Esophagus squamous epithelium (tissue), 4 donors: Measurements from ENCODE around the gene PTK7.

Experiments used
- POLR2A ChIP-seq, 4 donors: fragments of 450-650 bp; IDR thresholded peaks; one replicate each; pipeline ENCODE4 v1.6.1; 2017; ENCODE audit warnings: antibody characterized with exemption in 4 of 4, mild to moderate bottlenecking in 4 of 4, moderate library complexity in 3 of 4
- TF ChIP-seq, protein P1 (sequence below), 6 experiments: fragments of 450-650 bp in 4 of 6; fragments of 200-600 bp in 2 of 6; sonication (generic) in 2 of 6; IDR thresholded peaks; one replicate each; pipeline ENCODE4 v1.5.1; 2016 to 2019; ENCODE audit warnings: antibody characterized with exemption in 6 of 6, mild to moderate bottlenecking in 4 of 6, moderate library complexity in 4 of 6

- TF ChIP-seq, protein P1, sequence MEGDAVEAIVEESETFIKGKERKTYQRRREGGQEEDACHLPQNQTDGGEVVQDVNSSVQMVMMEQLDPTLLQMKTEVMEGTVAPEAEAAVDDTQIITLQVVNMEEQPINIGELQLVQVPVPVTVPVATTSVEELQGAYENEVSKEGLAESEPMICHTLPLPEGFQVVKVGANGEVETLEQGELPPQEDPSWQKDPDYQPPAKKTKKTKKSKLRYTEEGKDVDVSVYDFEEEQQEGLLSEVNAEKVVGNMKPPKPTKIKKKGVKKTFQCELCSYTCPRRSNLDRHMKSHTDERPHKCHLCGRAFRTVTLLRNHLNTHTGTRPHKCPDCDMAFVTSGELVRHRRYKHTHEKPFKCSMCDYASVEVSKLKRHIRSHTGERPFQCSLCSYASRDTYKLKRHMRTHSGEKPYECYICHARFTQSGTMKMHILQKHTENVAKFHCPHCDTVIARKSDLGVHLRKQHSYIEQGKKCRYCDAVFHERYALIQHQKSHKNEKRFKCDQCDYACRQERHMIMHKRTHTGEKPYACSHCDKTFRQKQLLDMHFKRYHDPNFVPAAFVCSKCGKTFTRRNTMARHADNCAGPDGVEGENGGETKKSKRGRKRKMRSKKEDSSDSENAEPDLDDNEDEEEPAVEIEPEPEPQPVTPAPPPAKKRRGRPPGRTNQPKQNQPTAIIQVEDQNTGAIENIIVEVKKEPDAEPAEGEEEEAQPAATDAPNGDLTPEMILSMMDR (IDR thresholded peaks at IDR 0.05): no peak
- no peak for TF ChIP-seq POLR2A (IDR thresholded peaks at IDR 0.05)
Measured at GRCh38 chr6:43125555-43125954, 49.4 kb downstream of the PTK7 start.
